GM21786 (cell line): Measurements from ENCODE around the gene FKBP4.
"Not testable (repeated sequence)": the region's sequence is repeated elsewhere in the genome, so short reads cannot be mapped to it uniquely, and the experiment has no call there.

Source experiments
- ATAC-seq: cut with Tn5 transposase; IDR thresholded peaks from one replicate; pipeline ENCODE4 v1.9.1; 2021; ENCODE audit not compliant: unreplicated experiment

Gene FKBP4, protein sequence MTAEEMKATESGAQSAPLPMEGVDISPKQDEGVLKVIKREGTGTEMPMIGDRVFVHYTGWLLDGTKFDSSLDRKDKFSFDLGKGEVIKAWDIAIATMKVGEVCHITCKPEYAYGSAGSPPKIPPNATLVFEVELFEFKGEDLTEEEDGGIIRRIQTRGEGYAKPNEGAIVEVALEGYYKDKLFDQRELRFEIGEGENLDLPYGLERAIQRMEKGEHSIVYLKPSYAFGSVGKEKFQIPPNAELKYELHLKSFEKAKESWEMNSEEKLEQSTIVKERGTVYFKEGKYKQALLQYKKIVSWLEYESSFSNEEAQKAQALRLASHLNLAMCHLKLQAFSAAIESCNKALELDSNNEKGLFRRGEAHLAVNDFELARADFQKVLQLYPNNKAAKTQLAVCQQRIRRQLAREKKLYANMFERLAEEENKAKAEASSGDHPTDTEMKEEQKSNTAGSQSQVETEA

DNA sequence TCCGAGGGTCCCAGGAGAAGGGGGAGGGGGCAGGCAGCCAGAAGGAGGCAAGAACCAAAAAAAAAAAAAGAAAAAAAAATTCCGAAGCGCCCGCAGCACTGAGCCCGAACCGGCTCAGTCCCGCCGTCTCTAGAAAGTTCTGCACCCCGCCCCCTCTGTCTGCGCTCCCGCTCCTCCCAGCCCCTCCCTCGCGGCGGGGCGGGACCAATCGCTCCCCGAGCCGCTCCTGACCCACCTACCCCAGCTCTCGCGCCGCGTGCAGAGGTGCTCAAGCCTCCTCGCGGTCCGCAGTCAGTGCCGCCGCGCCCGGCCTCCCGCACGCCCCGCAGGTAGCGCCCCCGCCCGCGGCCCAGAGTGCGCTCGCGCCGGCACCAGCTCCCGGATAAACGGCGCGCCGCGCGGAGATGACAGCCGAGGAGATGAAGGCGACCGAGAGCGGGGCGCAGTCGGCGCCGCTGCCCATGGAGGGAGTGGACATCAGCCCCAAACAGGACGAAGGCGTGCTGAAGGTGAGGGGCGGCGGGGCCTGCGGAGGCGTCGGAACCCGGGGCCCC is at the start of gene FKBP4:
FKBP4 (plus strand) TSS at position 235 of the 554 bp plus-strand sequence; CDS start at position 405, 170 bp downstream.
- ATAC-seq, result peak; percentile 62

DNA sequence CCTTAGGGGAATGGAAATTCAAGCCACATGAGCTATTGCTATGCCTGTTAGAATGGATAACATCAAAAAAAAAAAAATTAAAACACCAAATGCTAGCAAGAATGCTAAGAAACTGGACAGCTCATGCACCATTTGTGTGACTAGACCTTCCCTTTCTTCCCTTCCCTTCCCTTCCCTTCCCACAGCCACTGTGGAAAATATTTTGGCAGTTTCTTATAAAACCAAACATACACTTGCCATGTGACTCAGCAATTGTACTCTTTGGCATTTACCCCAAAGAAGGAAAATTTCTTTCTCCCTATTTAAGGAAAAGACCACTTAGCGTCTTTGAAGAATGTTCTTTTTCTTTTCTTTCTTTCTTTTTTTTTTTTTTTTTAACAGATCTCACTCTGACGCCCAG is 49.1 kb upstream of the FKBP4 start:
- ATAC-seq, result no peak

DNA sequence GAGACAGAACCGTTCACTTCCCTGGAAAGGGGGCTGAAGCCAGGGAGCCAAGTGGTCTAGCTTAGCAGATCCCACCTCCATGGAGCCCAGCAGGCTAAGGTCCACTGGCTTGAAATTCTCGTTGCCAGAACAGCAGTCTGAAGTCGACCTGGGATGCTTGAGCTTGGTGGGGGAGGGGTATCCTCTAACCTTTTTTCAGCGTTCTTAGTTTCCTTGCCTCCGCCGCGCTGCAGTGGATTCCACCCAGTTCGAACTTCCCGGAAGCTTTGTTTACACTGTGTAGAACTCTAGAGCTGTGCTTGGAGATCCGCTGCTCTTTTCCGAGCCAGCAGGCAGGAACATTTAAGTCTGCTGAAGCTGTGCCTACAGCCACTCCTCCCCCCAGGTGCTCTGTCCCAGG is 45.2 kb upstream of the FKBP4 start:
- ATAC-seq, result no peak

DNA sequence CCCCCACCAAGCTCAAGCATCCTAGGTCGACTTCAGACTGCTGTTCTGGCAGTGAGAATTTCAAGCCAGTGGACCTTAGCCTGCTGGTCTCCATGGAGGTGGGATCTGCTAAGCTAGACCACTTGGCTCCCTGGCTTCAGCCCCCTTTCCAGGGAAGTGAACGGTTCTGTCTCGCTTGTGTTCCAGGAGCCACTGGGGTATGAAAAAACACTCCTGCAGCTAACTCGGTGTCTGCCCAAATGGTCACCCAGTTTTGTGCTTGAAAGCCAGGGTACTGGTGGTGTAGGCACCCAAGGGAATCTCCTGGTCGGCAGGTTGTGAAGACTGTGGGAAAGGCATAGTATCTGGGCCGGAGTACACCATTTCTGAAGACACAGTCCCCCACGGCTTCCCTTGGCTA is 44.6 kb upstream of the FKBP4 start:
- ATAC-seq, result no peak

DNA sequence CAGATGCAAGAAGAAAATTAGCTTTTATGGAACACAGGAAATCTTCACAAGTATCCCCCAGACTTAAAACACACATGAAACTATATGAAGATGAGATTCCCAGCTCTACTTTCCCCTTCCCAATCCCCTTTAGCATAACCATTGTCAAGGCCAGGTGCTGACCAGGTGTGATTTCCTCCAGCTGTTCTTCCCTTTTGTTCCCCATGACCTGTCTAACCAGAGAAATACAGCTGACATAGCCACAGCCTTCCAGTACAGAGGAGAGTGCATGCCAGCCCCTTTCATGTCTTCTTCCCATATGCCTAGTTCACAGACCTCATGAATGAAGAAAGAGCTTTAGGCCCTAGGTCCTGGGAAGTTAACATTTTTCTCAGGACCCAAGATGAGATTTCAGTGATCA is 43.5 kb upstream of the FKBP4 start:
- ATAC-seq, result no peak

DNA sequence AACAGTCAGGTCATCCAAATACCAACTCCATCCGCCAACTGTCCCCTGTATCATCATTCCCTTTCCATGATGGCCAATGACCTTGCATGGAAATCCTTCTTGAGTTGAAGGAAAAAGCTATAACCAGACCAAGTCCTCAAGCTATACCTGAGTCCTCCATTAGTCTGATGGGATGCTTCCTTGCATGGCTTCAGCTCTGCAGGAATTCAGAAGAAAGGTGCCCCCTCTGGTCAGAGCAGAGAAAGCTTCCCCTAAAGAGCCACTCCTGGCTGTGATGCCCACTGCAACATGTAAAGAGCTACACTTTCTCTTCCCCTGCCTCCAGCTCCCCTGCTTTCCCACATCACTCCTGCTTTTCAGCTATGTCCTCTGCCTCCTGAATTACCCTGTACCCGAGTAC is 43.1 kb upstream of the FKBP4 start:
- no peak for ATAC-seq

DNA sequence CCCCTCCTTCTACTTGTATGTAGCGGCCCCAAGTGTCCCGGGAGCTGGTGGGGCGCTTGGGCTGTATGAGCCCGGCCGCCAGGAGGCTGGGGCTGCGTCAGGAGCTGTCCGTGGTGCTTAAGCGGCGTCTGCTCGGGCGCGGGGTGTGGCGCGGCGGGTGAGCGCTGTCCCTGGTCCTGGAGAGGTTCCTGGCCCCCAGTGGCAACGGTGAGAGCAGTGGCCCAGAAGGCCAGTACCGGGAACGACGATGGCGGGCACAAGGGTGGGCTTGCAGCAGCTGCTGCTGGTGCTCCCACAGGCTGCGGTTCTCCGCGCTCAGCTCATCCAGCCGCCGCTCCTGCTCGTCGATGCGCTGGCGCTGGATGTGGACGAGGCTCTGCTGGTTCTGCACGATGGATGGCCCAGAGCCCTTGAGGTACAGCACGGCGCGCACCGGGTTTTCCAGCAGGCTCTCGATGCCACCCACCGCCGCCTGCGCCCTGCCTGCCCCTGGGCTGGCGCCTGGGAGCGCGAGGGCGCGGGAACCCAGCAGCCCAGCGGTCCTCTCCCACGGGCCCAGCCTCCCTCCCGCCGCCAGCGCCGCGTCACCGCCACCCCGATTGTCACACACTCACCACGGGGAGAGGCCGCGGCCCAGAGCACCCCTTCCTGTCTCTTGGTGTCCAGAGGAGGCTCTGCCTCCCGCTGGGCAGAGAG is 41.9 kb upstream of the FKBP4 start:
- ATAC-seq, result no peak

DNA sequence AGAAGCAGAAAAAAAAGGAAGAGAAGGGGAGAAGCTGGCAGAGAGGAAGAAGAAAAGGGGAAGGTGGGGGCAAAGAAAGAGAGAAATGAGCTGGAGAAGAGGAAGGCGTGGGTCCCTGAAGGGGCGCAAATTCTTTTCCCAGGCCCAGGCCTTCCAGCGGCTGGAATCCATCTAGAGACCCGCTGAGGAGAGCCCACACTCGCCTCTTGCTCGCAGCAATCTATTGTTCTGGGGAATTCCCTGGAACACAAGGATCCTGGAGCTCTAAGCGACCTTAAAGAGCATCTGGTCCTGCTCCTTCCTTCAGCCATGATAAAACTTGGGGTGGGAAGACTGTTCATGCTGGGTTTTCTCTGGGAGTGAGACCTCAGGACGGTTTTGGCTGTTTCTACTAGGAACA is 41.2 kb upstream of the FKBP4 start:
- ATAC-seq, result no peak

DNA sequence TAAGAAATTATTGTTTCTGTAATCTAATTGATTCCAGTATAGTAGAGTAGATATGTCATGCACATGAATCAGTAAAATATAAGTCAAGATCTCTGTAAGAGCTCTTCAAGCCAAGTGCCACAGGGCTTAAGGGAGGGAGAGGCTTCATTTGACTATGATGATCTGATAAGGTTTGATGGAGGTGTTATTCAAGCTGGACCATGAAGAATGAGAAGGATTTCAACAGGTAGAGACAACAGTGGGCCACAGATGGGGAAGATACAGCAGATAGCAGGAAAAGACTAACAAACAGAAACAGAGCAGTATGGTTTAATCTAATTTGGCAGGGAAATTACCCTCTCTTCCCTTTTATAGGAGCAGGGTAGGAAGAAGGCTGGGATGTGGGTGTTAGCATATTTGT is 40.6 kb upstream of the FKBP4 start:
- no peak for ATAC-seq

DNA sequence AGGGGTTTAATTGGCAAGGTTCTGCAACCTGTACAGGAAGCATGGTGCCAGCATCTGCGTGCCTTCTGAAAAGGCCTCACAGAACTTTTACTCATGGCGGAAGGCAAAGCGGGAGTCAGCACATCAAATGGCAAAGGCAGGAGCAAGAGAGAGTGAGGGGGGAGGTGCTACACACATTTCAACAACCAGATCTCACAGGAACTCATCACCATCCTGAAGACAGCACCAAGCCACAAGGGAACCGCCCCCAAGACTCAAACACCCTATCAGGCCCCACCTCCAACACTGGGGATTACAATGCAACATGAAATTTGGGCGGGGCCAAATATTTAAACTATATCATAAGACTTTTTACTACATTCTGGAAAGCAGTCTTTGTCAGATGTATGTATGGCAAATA is 38.0 kb upstream of the FKBP4 start:
- no peak for ATAC-seq

DNA sequence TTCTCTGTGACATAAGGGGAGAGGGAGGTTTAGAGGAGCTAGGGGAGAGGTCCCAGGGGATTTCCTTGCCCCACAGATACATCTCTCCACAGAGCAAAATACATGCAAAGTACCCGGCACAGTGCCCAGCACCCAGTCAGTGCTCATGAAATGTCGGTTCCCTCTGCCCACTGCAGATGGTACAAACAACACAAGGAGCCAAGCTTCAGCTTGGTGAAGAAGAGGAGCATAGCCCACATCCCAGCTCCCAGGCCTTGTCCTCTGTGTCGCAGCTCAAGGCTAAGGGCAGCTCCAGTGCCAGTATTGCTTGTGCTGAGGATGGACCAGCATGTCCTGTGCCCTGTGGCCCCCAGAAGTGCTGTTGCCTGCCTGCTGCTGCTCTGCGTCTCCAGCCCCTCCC is 35.0 kb upstream of the FKBP4 start:
- ATAC-seq, result no peak

DNA sequence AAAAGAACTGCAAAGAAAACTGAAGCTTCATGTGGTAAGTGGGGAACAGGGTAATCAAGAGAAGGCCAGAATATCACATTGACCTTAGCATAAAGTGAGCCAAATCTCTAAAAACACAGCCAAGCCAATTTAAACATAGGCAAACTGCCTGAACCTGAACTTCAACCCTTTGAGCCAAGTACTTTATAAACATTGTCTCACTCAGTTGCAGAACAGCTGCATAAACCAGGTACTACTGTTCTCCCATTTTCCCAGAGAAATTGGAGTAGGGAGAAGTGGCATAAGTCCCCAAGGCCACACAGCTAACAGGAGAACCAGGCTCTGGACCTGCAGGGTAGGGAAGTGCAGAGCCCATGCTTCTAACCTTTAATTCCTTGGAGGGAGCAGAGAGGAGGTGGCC is 30.4 kb upstream of the FKBP4 start:
- no peak for ATAC-seq

DNA sequence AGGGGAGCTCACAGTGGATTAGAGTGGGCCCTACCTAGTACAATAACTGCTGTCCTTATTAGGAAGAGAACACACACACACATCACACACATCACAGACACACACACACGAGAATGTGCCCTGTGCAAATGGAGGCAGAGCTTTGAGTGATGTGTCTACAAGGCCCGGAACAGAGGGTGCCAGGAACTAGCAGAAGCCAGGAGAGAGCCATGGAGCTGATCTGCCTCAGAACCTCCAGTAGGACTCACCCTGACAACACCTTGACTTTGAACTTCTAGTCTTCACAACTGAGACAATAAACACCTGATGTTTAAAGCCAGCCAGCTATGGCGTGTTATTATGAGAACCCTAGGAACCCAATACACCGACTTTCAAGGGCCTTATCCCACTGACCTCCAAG is 29.7 kb upstream of the FKBP4 start:
- no peak for ATAC-seq

DNA sequence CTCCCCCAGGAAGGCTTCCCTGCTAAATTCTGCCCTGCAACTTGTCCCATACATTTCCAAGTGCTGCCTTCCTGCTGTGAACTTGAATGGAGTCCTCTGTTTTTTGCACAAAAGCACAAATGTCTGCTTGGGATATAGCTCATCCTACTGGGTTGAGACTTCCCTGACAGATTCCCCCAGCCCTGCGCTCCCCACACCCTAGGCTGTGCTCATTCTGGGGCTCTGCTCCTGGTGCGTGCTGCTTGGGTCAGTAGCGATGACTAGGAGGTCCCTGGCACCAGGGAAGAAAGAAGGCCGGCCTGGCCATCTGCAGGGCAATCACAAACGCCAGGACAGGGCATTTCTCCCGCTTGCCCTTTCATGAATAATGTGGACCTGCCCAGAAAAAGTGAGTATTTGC is 29.2 kb upstream of the FKBP4 start:
- ATAC-seq, result no peak

DNA sequence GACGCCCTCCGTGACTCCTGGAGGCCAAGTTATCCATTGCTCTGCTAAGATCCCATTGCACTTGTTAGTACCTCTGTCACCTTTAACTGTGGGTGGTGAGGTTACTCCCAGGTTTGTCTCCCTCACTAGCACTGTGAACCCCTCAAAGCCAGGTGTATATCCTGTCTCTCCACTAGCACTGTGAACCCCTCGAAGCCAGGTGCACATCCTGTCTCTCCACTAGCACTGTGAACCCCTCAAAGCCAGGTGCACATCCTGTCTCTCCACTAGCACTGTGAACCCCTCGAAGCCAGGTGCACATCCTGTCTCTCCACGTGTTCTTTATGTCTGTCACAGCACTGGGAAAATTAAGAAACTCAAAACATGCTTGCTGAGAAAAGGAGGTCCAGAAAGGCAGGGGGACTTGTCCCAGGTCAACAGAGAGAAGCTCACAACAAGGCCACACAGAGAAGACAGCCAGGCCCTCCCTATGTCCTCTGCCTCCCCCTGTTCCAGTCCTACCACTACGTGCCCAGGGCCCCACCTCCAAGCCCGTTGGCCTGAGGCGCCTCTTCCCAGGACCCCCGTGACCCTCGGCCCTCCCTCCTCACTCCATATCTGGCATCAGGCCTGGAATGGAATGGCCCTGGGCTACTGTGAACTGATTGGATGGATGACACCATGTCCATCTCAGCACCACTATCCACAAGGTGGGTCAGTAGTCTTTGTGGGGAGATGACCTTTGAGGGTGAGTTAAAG is 26.4 kb upstream of the FKBP4 start:
- ATAC-seq, result no peak

DNA sequence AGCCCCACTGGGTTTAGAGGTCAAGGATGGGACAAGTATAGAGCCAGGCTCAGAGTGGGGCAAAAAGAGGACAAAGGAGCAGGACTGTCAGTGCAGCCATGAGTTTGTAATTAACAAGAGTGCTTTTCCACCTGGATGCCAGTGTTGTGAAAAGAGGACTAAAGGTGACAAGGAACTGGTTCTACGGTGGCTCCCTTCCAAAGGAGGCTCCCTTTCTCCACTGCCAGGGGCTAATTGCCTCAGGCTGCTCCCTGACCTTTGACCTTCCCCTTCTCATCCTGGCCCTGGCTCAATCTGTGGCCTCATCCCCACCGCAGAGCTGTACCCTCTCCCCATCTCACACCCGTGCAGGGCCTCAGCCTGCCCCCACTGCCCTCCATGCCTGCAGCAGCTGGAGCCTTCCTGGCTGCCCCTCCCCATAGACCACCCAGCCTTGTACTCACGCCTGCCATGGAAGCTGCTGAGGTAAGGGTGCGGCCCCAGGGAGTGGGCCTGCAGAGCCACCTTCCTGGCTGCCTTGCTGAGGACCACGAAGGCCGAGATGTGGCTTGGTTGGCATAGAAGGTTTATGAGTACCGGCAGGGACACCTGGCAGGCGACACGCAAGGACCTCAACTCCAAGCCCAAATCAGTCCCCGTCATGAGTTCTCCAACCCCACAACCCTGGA is 24.8 kb upstream of the FKBP4 start:
- ATAC-seq, result no peak

DNA sequence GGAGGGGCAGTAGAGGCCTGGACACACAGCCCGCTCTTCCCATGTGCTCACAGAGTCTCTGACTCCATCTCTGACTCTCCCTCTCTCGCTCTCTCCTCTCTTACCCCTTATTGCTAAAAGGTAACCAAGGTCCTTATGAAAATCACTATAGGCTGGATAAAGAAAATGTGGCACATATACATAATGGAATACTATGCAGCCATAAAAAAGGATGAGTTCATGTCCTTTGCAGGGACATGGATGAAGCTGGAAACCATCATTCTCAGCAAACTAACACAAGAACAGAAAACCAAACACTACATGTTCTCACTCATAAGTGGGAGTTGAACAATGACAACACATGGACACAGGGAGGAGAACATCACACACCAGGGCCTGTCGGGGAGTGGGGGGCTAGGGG is 24.2 kb upstream of the FKBP4 start:
- ATAC-seq, result not testable (repeated sequence)

DNA sequence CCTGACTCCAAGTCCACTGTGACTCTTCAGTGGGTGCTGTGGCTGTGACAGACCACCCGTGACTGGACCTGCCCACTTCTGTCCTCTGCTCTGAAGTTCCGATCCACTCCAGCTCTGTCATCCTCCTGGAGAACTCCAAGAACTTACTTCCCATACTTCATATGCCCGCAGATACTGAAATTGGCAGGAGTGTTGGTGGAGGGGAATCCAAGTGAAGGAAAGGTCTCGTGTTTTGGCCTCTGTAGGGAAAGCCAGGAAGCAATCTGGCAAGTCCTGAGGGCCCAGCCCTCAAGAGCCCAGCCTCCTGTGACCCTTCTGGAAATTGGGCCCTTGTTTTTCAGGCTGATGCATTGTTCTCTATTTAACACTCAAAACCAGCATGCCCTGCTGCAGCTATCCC is 22.4 kb upstream of the FKBP4 start:
- no peak for ATAC-seq

DNA sequence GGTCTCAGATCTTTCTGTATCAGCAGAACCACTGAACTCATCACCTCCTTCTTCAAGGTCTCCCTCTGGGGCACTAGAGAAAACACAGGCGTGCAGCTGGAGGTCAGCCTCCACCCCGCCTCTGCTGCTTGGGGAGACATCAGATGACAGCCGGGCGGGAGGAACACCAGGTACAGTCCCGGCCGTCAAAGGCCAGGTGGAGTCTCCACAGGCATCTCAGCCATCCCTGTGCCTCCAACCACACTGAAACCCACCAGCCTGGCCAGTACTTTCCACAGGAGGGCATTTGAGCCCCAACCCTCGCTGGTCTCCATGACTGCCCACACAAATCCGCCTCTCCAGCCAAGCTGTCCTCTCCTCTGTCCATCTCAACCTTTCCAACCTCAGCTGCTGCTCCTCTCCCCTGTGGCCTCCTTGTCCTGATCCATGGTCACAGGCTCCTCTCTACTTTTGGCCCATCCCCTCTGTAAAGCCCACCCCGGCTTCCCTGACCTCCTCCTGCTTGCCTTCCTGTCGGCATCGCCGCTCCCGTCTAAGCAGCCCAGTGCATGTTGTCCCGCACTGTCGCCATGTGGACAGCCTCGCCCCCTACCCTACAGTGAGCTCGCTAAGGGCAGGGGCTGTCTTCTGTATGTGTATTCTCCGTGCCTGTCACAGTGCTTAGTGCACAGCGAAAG is 21.4 kb upstream of the FKBP4 start:
- no peak for ATAC-seq

DNA sequence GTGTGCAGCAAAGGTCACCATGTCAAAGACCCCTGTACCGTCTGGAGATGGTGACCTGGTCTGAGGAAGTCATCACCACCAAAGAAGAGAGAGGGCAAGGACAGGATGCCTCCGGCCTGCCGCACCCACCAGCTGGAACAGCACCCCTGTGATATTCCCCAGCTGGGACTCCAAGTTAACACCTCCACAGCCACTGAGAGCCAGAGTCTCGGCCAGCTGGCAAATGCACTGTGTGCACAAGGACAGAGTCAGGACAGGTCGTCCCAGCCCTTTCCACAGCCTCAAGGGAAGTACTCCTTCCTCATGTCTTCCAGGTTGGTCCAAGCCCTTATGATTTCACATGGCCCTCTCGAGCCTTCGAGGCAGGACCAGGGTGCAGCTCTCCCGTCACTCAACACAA is 19.3 kb upstream of the FKBP4 start:
- no peak for ATAC-seq
